Hematopoietic multipotent progenitor cell treated with erythropoietin and hydrocortisone succinate and interleukin-3 and kit ligand, for 8 days (in vitro differentiated cells): ENCODE results near the gene CTDSPL.

Experiments used
- DNase-seq: peaks from one replicate; pipeline ENCODE4 v3.0.0-alpha.2; 2015

CTDSPL gene

DNA sequence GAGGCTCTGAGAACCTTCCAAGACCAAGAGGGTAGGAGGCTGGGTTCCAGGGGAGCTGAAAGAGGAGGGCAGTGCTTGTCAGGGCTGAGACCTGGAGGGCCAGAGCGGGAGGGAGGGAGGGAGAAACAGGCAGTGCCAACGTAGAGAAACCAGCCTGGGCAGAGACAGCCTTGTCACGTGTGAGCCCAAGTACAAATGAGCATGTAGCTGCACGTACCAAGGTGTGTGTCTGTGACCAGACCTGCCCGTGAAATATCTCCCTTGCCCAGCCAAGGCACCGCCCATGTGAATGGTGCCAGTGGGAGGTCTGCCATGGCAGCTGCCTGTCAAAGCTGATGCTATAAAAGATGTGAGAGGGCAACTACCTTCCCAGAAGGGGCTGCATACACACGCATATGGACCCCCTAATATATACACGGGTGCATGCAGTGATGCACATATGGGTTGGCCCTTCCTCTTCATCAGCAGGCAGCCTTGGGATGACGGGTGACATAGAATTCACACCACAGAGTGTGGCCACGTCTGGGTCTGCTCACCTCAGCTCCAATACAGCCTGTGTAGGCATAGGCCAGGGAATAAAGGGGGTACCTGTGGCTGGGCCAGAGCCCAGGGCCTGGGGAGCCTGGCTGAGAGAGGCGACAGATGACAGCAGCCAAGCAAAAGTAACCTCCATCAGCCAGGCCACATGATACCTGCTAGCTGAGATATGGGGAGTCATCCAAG, 7.8 kb upstream of the CTDSPL start:
- DNase-seq: no peak

DNA sequence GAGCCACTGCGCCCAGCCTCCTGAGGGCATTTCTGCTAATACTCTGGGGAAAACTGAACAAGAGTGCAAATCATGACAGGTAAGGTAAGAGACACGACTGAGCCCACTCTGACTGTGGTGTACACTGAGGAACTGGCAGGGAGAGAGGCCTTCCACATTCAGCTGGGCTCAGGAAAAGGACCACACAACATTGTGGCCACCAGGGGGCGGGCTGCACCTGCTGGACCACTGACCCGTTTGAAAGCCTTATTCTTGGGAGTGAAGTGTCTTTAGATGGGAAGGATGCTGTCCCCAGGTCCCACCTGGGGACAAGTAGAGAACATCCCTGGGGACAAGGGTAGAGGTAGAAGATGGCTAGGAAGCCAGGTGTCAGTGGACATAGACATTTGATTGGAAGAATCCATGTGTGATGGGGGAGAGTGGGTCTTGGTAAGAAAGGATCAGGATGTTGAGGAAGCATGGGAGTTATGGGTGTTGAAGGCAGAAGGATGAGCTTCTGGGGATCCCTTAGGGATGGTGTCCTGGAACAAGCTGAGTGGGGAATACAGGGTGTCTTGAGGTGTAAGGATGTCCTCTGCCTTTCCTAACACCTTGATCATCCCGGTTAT, 6.2 kb upstream of the CTDSPL start:
- DNase-seq: peak; percentile 75

DNA sequence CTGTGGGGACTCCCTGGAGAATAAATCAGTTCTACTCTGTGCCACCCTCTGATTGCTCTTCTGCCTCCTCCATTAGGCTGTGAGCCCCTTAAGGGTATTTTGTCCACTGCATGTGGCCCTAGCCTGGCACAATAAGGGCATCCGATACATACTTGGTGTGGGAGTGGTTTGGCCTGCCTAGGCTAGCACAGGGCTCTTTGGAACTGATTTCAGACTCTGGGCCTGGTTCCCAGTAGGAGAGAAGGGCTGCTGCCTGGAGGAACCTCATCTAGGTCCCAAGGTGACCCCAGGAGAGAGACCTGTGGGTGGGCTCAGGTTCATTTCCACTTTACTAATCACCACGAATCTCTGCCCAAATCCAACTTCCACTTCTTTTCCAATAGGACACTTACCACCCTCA, 5.3 kb upstream of the CTDSPL start:
- no peak for DNase-seq

- DNase-seq: no peak
Measured at GRCh38 chr3:37858742-37859141, 2.9 kb upstream of the CTDSPL start.

DNA sequence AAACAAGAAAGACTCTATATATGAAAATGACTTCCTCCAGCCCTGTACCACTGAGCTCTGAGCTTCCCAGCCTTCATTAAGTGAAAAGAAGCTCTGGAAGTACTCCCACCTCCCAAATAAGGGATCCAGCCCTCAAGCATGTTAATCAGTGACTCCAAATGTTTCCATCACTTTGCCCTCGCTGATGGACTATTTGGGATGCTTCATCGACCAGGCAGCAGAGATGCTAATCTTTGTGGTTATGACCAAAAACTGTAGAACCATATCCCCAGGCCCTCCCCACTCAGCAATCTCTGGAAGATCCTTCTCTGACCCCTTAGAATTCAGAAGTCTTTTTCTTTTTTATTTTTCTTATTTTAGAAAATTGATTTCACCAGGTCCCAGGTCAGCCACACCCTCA, 2.3 kb upstream of the CTDSPL start:
- no peak for DNase-seq

GRCh38 chr3:37859908-37860199, 1.8 kb upstream of the CTDSPL start:
- DNase-seq: no peak

GRCh38 chr3:37862219-37862902, 681 bp downstream of the CTDSPL start:
- DNase-seq: peak; percentile 36

DNA sequence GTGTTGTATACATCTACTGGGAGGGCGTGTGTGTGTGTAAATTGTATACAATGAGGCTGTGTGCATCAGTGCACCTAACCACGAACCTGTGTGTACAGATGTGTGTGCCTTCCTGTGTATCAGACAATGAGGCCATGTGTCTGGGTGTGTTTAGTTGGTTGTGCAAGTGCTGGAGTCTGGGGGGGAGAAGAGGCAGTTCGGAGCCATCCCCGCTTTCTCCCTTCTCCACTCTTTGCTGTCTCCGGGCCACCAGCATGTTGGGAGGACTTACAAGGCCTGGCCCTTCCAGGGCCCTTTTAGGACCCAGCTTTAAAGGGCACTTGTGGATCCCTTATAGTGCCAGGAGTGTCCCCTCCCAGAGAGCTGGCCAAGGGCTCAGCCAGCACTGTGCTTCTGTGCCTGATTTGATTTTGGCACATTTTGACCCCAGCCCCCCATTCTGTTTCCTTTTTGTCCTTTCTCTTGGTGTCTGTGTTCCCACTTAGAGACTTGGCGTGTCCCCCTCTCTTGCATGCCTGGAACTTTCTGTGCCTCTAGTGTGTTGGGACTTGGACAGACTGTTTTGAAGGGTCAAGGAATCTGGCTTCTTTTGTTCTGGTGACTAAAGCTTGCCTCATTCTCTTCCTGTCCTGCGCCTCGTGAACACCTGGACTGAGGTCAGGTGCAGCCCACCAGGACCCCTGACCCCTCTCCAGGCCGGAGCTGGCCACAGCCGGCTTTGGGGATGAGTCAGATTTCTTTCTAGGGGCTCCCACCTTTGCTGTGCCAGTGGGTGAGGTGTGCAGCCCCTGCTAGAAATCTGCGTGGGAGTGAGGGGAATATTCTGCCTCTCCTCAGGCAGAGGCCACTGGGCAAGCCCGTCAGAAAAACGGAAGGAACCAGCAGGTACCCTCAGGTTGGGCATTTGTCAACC, 1.5 kb downstream of the CTDSPL start:
- peak; percentile 12 for DNase-seq

DNA sequence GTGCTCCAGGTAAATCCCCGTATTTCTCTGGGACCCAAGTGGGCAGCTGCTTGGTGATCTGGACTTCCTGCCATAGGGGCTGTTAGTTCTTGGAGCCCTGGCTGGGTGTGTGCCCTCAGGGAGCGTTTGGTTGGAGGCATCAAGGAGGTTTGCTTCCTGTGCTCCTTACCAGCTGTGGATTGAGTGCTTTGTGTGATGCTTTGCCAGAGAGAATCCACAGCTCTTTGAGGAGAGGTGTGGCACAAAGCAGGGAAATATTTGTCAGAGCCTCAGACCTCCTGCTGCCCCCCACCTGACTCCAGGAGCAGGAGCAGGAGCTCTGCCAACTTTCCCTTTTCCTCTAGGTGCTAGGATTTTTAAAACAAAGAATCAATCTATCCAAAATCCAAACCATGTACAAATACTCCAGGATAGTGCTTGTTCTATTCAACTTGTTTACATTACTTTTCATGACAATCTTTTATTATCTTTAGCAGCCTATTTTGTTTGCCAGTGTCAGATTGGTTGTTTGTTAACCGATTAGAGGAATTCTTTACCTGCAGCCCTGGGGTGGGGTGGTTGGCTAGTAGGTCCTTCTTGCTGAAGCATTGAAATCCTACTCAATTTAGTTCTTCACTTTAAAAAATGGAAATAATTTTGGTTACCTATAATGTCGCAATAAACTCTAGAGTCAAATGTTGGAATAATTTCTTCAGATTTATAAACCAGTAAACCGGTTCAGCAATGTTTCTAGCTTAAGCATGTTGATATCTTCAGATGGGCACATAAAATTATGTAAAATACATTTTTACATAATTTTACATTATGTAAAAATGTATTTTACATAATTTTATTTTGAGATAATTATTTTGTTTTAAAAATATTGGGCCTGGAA, 2.5 kb downstream of the CTDSPL start:
- DNase-seq: no peak

DNA sequence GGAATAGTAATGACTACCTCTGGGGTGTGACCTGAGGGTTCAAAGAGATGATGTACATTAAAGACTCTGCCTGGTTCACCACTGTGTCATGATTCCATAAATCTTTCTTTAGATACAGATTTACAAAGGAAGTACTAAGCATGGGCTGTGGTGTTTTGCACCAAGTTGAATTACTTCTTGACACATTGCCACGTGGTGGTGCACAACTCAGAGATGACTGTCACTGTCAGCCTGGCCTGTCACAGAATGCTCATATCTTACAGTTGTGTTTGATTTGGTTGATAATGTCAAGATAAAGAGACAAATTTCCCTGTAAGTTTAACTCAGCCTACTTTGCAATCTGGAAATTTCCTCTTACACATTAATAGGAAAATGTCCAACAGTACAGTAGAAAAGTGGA, 3.2 kb downstream of the CTDSPL start:
- no peak for DNase-seq

- no peak for DNase-seq
Measured at GRCh38 chr3:37867144-37867543, 5.5 kb downstream of the CTDSPL start.

GRCh38 chr3:37871858-37872257, 10.2 kb downstream of the CTDSPL start:
- DNase-seq: no peak

- DNase-seq: no peak
Measured at GRCh38 chr3:37872413-37873160, 10.9 kb downstream of the CTDSPL start.

GRCh38 chr3:37876279-37876678, 14.6 kb downstream of the CTDSPL start:
- DNase-seq: no peak

- DNase-seq: no peak
Measured at GRCh38 chr3:37882711-37883110, 21.0 kb downstream of the CTDSPL start.

DNA sequence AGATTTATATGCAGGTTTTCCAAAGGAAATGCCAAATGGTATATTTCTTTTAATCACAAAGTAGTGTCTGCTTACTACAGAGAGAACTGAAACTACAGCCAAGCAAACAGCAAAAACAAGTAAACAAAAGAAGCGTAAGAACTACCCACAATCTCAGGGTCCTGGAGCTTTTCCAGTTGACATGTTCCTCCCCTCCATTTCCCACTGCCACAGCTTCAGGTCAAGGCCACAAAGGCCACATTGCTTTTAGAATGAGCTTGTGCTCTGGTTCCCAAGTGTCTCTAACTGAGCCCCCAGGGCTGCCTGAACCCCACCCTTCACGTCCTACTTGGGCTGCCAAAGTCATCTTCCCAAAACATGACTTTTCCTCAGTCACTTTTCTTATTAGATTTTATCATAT, 24.1 kb downstream of the CTDSPL start:
- no peak for DNase-seq

DNA sequence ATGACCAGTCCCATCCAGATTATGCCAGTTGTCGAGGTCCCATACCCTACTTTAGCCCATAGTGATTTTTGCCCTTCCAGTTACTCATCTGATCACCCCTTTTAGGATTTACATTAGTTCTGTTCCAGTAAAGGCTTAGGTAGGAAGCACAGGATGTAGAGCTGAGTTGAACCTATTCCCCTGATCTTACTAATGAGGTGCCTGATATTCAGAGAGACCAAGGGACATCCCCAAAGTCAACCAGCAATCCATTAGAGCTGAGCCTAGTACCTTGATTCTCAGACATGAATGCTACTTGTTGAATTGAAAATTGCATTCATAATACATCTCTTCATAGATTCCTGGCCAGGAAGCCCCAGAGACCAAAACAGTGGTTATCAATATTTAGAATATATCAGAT, 24.7 kb downstream of the CTDSPL start:
- DNase-seq: no peak

GRCh38 chr3:37887062-37887461, 25.4 kb downstream of the CTDSPL start:
- no peak for DNase-seq

DNA sequence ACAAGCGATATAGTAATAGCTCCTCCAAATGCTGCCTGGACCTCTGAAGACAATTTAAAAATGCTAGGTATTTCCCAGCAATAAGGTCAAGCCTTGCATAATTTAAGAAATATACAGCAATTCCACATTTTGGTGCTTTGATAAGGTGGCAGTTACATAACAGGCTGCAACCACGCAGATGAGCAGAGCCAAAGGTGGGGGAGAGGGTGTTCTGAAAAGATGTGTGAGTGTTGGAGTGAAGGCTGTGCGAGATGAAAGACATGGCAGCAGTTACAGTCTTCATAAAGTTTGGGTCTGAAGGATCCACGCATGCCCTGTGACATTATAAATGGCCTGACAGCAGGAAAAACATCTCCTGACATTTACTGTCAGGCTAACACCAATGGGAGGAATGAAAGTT, 26.1 kb downstream of the CTDSPL start:
- DNase-seq: no peak

DNA sequence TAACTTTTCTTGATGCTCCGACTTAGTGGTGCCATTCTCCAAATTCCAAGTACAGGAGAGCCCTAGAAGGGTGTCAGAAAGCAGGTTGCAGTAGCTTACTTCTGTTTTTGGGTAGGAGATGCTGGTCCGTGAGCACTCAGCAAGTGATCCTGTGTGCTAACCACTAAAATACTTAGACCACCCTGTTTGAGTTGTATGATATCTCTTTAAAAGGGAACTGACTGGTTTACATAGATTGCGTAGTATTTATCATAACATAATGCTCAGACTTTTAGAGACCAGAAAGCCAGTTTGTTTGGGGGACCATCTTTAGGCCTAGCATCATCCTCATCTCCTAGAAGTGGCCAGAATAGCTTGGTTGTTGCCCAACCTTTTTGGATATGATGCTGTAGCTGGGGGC, 26.7 kb downstream of the CTDSPL start:
- DNase-seq: no peak

GRCh38 chr3:37890522-37890921, 28.8 kb downstream of the CTDSPL start:
- no peak for DNase-seq

- DNase-seq: no peak
Measured at GRCh38 chr3:37891227-37891626, 29.5 kb downstream of the CTDSPL start.
